ENCODE measurements around the gene PRB3.

- TF ChIP-seq CTCF (IDR thresholded peaks at IDR 0.05 in 8 of 11, conservative IDR thresholded peaks at IDR 0.05 in 3 of 11) (no peak), POLR2A (IDR thresholded peaks at IDR 0.05) (no peak)
Measured at GRCh38 chr12:11233532-11233931, 36.0 kb downstream of the PRB3 start.

Data from spleen (tissue), 7 donors.